ENCODE results near the gene TMCC1.
"Not testable (repeated sequence)": the region's sequence is repeated elsewhere in the genome, so short reads cannot be mapped to it uniquely, and the experiment has no call there.

TMCC1 gene

GRCh38 chr3:129619726-129620162 lies 273.8 kb downstream of the TMCC1 start:
- DNase-seq: no peak

- no peak for DNase-seq
Measured at GRCh38 chr3:129618901-129619671, 274.4 kb downstream of the TMCC1 start.

GRCh38 chr3:129618186-129618820 lies 275.2 kb downstream of the TMCC1 start:
- DNase-seq: no peak

- no peak for DNase-seq
Measured at GRCh38 chr3:129617381-129618185, 275.9 kb downstream of the TMCC1 start.

- no peak for DNase-seq
Measured at GRCh38 chr3:129616713-129617112, 276.8 kb downstream of the TMCC1 start.

GRCh38 chr3:129616291-129616690 lies 277.2 kb downstream of the TMCC1 start:
- no peak for DNase-seq

- DNase-seq: no peak
Measured at GRCh38 chr3:129615751-129616281, 277.7 kb downstream of the TMCC1 start.

GRCh38 chr3:129614927-129615363 lies 278.6 kb downstream of the TMCC1 start:
- no peak for DNase-seq

GRCh38 chr3:129614435-129614834 lies 279.1 kb downstream of the TMCC1 start:
- DNase-seq: no peak

- DNase-seq: no peak
Measured at GRCh38 chr3:129613367-129613740, 280.2 kb downstream of the TMCC1 start.

GRCh38 chr3:129612534-129613366 lies 280.8 kb downstream of the TMCC1 start:
- DNase-seq: no peak

- DNase-seq: no peak
Measured at GRCh38 chr3:129611812-129612533, 281.5 kb downstream of the TMCC1 start.

- no peak for DNase-seq
Measured at GRCh38 chr3:129611446-129611800, 282.1 kb downstream of the TMCC1 start.

GRCh38 chr3:129610794-129611445 lies 282.6 kb downstream of the TMCC1 start:
- not testable (repeated sequence) for DNase-seq

GRCh38 chr3:129610276-129610675 lies 283.2 kb downstream of the TMCC1 start:
- no peak for DNase-seq

- DNase-seq: no peak
Measured at GRCh38 chr3:129609591-129610182, 283.8 kb downstream of the TMCC1 start.

GRCh38 chr3:129608936-129609590 lies 284.4 kb downstream of the TMCC1 start:
- DNase-seq: no peak

- DNase-seq: no peak
Measured at GRCh38 chr3:129608087-129608935, 285.2 kb downstream of the TMCC1 start.

- no peak for DNase-seq
Measured at GRCh38 chr3:129607391-129608068, 286.0 kb downstream of the TMCC1 start.
